Fibroblast of skin of back (primary cell): ENCODE results near the gene NLGN2.

Source experiments
- DNase-seq: peaks from one replicate; pipeline ENCODE4 v3.0.0-alpha.2; 2013

The NLGN2 gene

GRCh38 chr17:7437950-7438614 is 30.4 kb downstream of the NLGN2 start:
- DNase-seq, result peak; percentile 34

- no peak for DNase-seq
Measured at GRCh38 chr17:7438656-7439460, 31.2 kb downstream of the NLGN2 start.

GRCh38 chr17:7439462-7440112 is 31.9 kb downstream of the NLGN2 start, which contains the start of gene FGF11:
Gene FGF11, plus strand, starts transcription at chr17:7439512. Its CDS starts 109 bp downstream, at chr17:7439621.
- DNase-seq, result no peak

GRCh38 chr17:7440113-7440833 is 32.6 kb downstream of the NLGN2 start:
- peak; percentile 28 for DNase-seq

DNA sequence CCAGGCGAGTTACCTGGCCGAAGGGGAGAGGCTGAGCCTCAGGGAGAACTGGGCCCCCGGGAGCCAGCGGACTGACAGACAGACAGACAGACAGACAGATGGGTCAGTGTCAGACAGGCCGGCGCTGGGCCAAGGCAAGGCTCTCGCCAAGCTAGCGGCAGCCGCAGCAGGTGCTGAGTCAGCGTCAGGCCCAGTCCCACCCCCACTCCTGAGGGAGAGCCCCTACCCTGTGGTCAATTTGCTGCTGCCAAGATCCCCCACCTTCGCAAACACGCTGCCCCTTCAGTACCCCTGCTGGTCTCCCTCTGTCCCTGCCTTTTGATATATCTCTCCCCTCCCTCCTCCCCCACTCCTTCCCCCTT is 33.2 kb downstream of the NLGN2 start:
- no peak for DNase-seq

- DNase-seq, result no peak
Measured at GRCh38 chr17:7441266-7441665, 33.6 kb downstream of the NLGN2 start.

DNA sequence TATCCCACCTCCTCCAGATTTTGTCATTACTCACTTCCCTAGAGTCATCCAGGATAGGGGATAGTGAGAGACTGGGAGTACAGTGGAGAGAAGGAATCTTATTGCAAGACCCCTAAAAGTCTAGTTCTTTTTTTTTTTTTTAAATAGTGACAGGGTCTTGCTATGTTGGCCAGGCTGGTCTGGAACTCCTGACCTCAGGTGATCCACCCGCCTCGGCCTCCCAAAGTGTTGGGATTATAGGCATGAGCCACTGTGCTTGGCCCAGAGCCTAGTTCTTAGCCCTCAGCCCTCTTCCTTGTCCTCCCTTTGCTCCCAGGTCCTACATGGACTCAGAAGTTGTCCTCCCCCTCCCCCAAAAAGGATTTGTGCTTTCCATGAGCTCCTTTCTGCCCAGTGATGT is 34.5 kb downstream of the NLGN2 start:
- DNase-seq, result no peak

DNA sequence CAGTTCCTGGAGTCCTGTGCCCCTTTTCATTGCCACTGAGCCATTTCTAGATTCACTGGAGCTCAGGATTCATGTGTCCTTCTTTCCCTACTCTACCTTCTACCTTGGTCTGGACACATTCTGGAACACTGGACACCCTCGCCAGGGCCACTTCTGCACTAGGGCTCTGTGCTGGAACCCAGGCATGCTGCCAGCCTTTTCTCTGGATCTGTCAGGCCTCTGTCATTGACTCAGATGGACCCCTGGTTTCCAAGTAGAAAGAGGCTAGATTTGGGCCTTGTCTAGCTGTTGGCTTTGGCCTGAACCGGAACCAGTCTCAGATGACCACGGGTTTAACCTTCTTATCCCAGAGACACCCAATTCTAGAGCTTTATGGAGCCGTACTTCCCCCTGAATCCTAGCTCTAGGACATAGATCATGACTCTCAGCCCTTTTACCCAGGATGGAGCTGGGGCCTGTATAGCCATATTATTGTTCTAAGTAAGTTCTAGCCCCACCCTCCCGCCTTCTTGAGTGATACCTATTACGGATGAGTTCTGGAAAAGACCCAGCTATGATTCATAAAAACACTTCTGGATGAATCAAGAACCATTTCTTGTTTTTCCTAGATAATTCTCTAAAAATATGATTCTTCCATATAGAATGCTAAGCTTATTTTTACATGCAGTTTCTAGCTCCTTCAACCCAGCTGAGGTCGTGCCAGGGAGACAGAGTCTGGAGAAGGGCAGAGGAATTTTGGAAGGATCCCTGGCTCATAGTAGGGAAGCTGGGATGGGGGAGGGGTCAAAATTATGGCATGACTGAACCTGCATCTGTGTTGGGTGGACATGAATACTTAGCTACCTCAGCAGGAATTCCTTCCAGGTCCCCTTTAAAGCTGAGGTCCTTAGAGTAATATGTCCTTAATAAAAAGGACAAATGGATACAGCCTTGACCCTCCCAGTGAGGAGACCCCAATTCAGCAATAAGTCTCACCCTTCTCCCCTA is 36.1 kb downstream of the NLGN2 start:
- peak; percentile 82 for DNase-seq

DNA sequence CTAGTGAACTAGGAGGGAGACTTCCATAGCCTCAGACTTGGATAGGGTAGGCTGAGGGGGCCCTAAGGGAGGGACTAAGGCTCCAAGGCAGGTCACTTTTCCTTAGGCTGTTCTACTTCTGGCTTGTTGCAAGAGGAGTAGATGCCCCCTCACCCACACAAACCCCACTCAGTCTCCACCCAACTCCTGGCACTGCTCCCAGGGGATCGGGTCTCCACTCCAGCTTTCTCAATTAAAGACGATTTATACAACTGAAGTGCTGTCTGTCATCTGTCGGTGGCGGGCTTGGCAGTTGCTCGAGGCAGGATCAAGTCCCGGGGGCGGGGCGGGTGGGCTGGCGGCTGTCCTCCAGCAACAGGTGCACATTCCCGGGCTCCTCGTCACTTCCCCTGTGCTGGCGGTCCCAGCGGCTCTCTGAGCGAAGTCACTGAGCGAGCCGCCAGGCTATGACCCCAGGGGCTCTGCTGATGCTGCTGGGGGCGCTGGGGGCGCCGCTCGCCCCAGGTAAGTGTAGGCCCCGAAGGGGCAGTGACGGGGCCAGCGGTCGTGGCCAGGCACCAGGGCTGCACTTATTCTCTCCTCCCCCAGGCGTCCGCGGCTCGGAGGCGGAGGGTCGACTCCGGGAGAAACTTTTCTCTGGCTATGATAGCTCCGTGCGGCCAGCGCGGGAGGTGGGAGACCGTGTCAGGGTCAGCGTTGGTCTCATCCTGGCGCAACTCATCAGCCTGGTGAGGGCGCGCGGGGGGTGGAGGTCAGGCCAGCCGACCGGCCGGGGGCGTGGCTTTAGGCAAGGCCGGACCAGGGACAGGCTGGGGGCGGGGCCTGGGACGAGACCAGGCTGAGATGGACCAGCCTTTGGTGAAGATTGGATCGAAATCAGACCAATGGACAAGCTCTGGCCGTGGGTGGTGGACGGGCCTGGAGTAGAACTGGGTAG is 37.3 kb downstream of the NLGN2 start, which contains the start of gene CHRNB1:
TSS of gene CHRNB1 (plus strand) at position 380 of the 937 bp plus-strand sequence. CDS start at position 447, 67 bp downstream.
- peak; percentile 32 for DNase-seq

GRCh38 chr17:7445619-7445968 is 37.9 kb downstream of the NLGN2 start:
- DNase-seq, result no peak

DNA sequence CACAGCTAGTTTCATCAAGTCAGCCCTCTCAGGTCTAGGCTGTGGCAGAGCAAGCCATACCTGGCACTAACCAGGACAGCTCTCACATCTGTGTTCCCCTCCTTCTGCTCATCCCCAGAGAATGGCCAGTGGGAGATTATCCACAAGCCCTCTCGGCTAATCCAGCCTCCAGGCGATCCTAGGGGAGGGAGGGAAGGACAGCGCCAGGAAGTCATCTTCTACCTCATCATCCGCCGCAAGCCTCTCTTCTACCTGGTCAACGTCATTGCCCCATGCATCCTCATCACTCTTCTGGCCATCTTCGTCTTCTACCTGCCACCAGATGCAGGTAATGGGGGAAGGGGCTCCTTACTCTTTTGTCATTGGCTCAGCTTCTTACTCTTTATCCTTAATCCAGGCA is 40.8 kb downstream of the NLGN2 start:
- no peak for DNase-seq

DNA sequence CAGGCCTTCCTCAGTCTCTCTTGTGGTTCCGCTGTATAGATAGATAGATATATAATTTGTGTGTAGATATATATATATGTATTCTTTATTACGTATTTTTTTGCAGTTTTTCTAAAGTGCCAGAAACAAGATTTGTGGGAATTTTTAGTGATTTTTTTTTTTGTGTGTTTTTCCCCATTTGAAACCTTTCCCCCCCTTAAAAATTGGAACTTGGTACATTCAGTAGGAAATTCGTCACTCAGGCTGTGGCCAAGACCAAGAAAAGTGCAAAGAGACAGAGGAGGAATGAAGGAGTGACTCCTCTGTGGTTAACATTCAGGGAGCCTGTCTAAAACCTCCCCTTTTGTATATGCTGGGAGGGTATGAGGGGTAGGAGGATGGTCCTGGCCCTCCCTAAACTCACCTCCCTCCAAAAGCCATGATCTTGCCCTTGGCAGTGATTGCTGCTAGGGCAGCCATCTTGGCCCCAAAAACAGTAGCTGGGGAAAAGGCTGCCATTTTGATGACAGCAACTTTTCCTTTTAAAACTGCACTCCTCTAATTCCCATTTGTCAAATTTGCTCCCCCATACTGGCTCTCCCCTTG is 52.4 kb downstream of the NLGN2 start:
- DNase-seq, result no peak

GRCh38 chr17:7460850-7461660 is 53.4 kb downstream of the NLGN2 start:
- DNase-seq, result no peak

- no peak for DNase-seq
Measured at GRCh38 chr17:7462474-7463371, 55.1 kb downstream of the NLGN2 start.

GRCh38 chr17:7463372-7463846 is 55.8 kb downstream of the NLGN2 start:
- DNase-seq, result no peak

- DNase-seq, result no peak
Measured at GRCh38 chr17:7464081-7464480, 56.4 kb downstream of the NLGN2 start.

GRCh38 chr17:7465597-7466275 is 58.1 kb downstream of the NLGN2 start:
- no peak for DNase-seq
